Neural progenitor cell (in vitro differentiated cells): ENCODE results near the gene OR4L1. TPM values are rescaled to one million over a fixed set of nuclear protein-coding genes. Genes with fewer than 3 reads are reported as not detected.

Source experiments
- DNase-seq: peaks from one replicate; pipeline ENCODE4 v3.0.0-alpha.2; 2016; ENCODE audit warnings: low spot score
- H2AFZ ChIP-seq: fragments of 200-600 bp; sonication (generic); replicated peaks from 2 replicates; pipeline ENCODE4 v1.6.1; 2016; ENCODE audit warnings: antibody characterized with exemption
- H3F3A ChIP-seq: fragments of 200-600 bp; sonication (generic); 2 replicates; pipeline ENCODE4 v1.6.1; 2016; ENCODE audit warnings: antibody characterized with exemption, low read depth
- H3K27ac ChIP-seq: fragments of 200-600 bp; sonication (generic); 2 replicates; pipeline ENCODE4 v1.5.1; 2016; ENCODE audit warnings: mild to moderate bottlenecking
- H3K27me3 ChIP-seq: fragments of 200-600 bp; sonication (generic); 2 replicates; pipeline ENCODE4 v1.6.1; 2016; ENCODE audit warnings: mild to moderate bottlenecking, moderate library complexity
- H3K36me3 ChIP-seq: fragments of 200-600 bp; sonication (generic); 2 replicates; pipeline ENCODE4 v1.5.1; 2016
- H3K4me1 ChIP-seq: fragments of 200-600 bp; sonication (generic); 2 replicates; pipeline ENCODE4 v1.6.1; 2016; ENCODE audit warnings: mixed run types
- H3K4me2 ChIP-seq: fragments of 200-600 bp; sonication (generic); 2 replicates; pipeline ENCODE4 v1.6.1; 2016
- H3K4me3 ChIP-seq: fragments of 200-600 bp; sonication (generic); 2 replicates; pipeline ENCODE4 v1.5.1; 2016
- H3K79me2 ChIP-seq: fragments of 200-600 bp; sonication (generic); 2 replicates; pipeline ENCODE4 v1.6.1; 2016; ENCODE audit warnings: low read depth
- H3K9ac ChIP-seq: fragments of 200-600 bp; sonication (generic); 2 replicates; pipeline ENCODE4 v1.6.1; 2016
- H3K9me3 ChIP-seq: fragments of 200-600 bp; sonication (generic); 2 replicates; pipeline ENCODE4 v1.5.1; 2016; ENCODE audit warnings: low read depth
- H4K20me1 ChIP-seq: fragments of 200-600 bp; sonication (generic); 2 replicates; pipeline ENCODE4 v1.6.1; 2016; ENCODE audit warnings: low read depth
- H3K27ac Mint-ChIP-seq: 3 replicates; pipeline ENCODE4 v1.8.0; 2021; ENCODE audit warnings: mixed read lengths
- H3K27me3 Mint-ChIP-seq: 2 replicates; pipeline ENCODE4 v1.8.0; 2022; ENCODE audit warnings: low read depth, mild to moderate bottlenecking, inconsistent platforms, moderate library complexity, mixed read lengths; ENCODE audit not compliant: insufficient read depth
- H3K36me3 Mint-ChIP-seq: 3 replicates; pipeline ENCODE4 v1.8.0; 2021; ENCODE audit warnings: mixed read lengths
- H3K4me1 Mint-ChIP-seq: 3 replicates; pipeline ENCODE4 v1.8.0; 2021; ENCODE audit warnings: mixed read lengths
- H3K4me3 Mint-ChIP-seq: 3 replicates; pipeline ENCODE4 v1.8.0; 2021; ENCODE audit warnings: mild to moderate bottlenecking, moderate library complexity, mixed read lengths
- H3K9me3 Mint-ChIP-seq: 3 replicates; pipeline ENCODE4 v1.8.0; 2020; ENCODE audit warnings: mixed read lengths
- CTCF ChIP-seq: fragments of 200-600 bp; sonication (generic); IDR thresholded peaks from 2 replicates; pipeline ENCODE4 v1.5.1; 2017; ENCODE audit warnings: antibody characterized with exemption, mild to moderate bottlenecking
- EZH2 ChIP-seq: fragments of 200-600 bp; sonication (generic); IDR thresholded peaks from 2 replicates; pipeline ENCODE4 v1.6.1; 2017; ENCODE audit warnings: antibody characterized with exemption, mild to moderate bottlenecking, moderate library complexity
- EZH2phosphoT487 ChIP-seq: fragments of 200-600 bp; sonication (generic); IDR thresholded peaks from 2 replicates; pipeline ENCODE4 v1.6.1; 2017; ENCODE audit warnings: antibody characterized with exemption
- total RNA-seq: library from RNA; depleted of rRNA; stranded (reverse); fragments of >200 nt; gene quantifications from 2 replicates; pipeline ENCODE4 v1.2.3, GENCODE V29; 2015; ENCODE audit warnings: low replicate concordance

The OR4L1 gene
- not detected in 2 replicates for total RNA-seq

GRCh38 chr14:20059745-20060144 lies at the start of gene OR4L1:
Gene OR4L1, plus strand, starts transcription at chr14:20060045. Its CDS starts 0 bp downstream, at chr14:20060045.
- Histone ChIP-seq H2AFZ (no peak within 1 kb of the TSS), H3K36me3 (no peaks in the 10 kb centered on the region), H3K4me2 (no peak within 1 kb of the TSS), H3F3A (no peaks in the 10 kb centered on the region), H3K4me1 (no peaks in the 10 kb centered on the region), H3K9ac (no peak within 1 kb of the TSS), H3K27ac (no peak within 1 kb of the TSS), H3K79me2 (no peaks in the 10 kb centered on the region), H3K9me3 (peaks cover 48% of the 10 kb centered on the region), H4K20me1 (no peaks in the 10 kb centered on the region), H3K27me3 (no peaks in the 10 kb centered on the region), H3K4me3 (no peak within 1 kb of the TSS)
- H3K9me3 Mint-ChIP-seq = peaks cover 21% of the 10 kb centered on the region
- no peak within 1 kb of the TSS for H3K4me3 Mint-ChIP-seq
- H3K4me1 Mint-ChIP-seq = no peaks in the 10 kb centered on the region
- no peak for DNase-seq
- no peaks in the 10 kb centered on the region for H3K27me3 Mint-ChIP-seq
- no peak for TF ChIP-seq CTCF
- TF ChIP-seq EZH2phosphoT487 = no peak
- no peak for TF ChIP-seq EZH2
- H3K36me3 Mint-ChIP-seq = no peaks in the 10 kb centered on the region
- H3K27ac Mint-ChIP-seq = no peak within 1 kb of the TSS

- Mint-ChIP-seq H3K27me3 (peaks cover 2% of the 10 kb centered on the region), H3K36me3 (no peaks in the 10 kb centered on the region), H3K9me3 (peaks cover 15% of the 10 kb centered on the region), H3K4me1 (no peaks in the 10 kb centered on the region), H3K4me3 (no peak within 1 kb of the TSS), H3K27ac (no peak within 1 kb of the TSS)
- H2AFZ ChIP-seq = no peak within 1 kb of the TSS
- no peaks in the 10 kb centered on the region for H3K79me2 ChIP-seq
- H3K9ac ChIP-seq = no peak within 1 kb of the TSS
- TF ChIP-seq EZH2phosphoT487 (no peak), CTCF (no peak), EZH2 (no peak)
- H4K20me1 ChIP-seq = no peaks in the 10 kb centered on the region
- DNase-seq = no peak
- H3K27ac ChIP-seq = no peak within 1 kb of the TSS
- H3K4me3 ChIP-seq = no peak within 1 kb of the TSS
- peaks cover 59% of the 10 kb centered on the region for H3K9me3 ChIP-seq
- H3F3A ChIP-seq = no peaks in the 10 kb centered on the region
- H3K36me3 ChIP-seq = no peaks in the 10 kb centered on the region
- no peaks in the 10 kb centered on the region for H3K27me3 ChIP-seq
- H3K4me1 ChIP-seq = no peaks in the 10 kb centered on the region
- no peak within 1 kb of the TSS for H3K4me2 ChIP-seq
Measured at GRCh38 chr14:20019257-20019865, 40.5 kb upstream of the OR4L1 start, which contains the start of gene OR4K14. Gene OR4K14, minus strand, starts transcription at chr14:20019307. Its CDS starts 4,114 bp downstream, at chr14:20015193.

GRCh38 chr14:20031058-20031457 lies 28.8 kb upstream of the OR4L1 start:
- no peaks in the 10 kb centered on the region for H3F3A ChIP-seq
- peaks cover 37% of the 10 kb centered on the region for H3K9me3 Mint-ChIP-seq
- peaks cover 64% of the 10 kb centered on the region for H3K9me3 ChIP-seq
- no peak overlapping the region for H2AFZ ChIP-seq
- no peak overlapping the region for H3K9ac ChIP-seq
- TF ChIP-seq CTCF (no peak), EZH2 (no peak), EZH2phosphoT487 (no peak)
- no peak overlapping the region for H3K4me3 Mint-ChIP-seq
- H3K27ac Mint-ChIP-seq = no peak overlapping the region
- H3K4me1 ChIP-seq = no peaks in the 10 kb centered on the region
- H3K27me3 Mint-ChIP-seq = no peaks in the 10 kb centered on the region
- H3K27me3 ChIP-seq = no peaks in the 10 kb centered on the region
- no peaks in the 10 kb centered on the region for H3K79me2 ChIP-seq
- no peak overlapping the region for H3K27ac ChIP-seq
- no peak overlapping the region for H3K4me3 ChIP-seq
- no peaks in the 10 kb centered on the region for H3K4me1 Mint-ChIP-seq
- no peak for DNase-seq
- no peaks in the 10 kb centered on the region for H3K36me3 Mint-ChIP-seq
- no peak overlapping the region for H3K4me2 ChIP-seq
- no peaks in the 10 kb centered on the region for H4K20me1 ChIP-seq
- no peaks in the 10 kb centered on the region for H3K36me3 ChIP-seq
